K562 (cell line): Measurements from ENCODE around the gene TMEM129.

Experiments used
- ETV1 ChIP-seq: fragments of 450-650 bp; conservative IDR thresholded peaks from 2 replicates; pipeline ENCODE4 v1.6.1; 2016; ENCODE audit warnings: missing genetic modification characterization, control low read depth, low read depth, missing compliant biosample characterization
- YBX1 ChIP-seq: fragments of 450-650 bp; IDR thresholded peaks from 2 replicates; pipeline ENCODE4 v1.7.1; 2016; ENCODE audit warnings: mild to moderate bottlenecking
- TF ChIP-seq, protein P1 (sequence below): sonication (generic); formaldehyde crosslinking; IDR thresholded peaks from 2 replicates; pipeline ENCODE4 v1.9.0; 2022; ENCODE audit warnings: mild to moderate bottlenecking, missing genetic modification reagents

DNA sequence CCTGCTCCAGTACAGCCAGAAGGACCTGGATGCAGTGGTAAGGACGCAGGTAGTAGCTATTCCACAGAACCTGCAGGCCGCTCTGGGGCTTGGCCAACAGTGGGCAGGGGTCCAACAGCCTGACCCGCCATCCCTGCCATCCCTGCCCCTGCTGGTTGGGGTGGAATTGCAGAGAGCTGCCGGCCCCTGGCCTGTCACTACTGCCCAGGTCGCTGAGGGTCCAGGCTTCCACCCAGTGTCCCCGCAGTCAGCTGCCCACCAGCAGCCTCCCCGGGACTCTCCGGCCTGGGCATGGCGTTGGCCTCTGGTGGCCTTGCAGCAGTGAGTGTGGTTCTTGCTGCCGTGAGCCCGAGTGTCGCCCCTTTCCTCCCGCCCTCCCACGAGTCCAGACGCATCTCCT is 16.5 kb upstream of the TMEM129 start:
- TF ChIP-seq YBX1, result no peak
- no peak for TF ChIP-seq ETV1
- TF ChIP-seq, protein P1, sequence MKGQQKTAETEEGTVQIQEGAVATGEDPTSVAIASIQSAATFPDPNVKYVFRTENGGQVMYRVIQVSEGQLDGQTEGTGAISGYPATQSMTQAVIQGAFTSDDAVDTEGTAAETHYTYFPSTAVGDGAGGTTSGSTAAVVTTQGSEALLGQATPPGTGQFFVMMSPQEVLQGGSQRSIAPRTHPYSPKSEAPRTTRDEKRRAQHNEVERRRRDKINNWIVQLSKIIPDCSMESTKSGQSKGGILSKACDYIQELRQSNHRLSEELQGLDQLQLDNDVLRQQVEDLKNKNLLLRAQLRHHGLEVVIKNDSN, result no peak
